WTC11 (cell line): ENCODE results near the gene ATCAY. TPM values are rescaled to one million over a fixed set of nuclear protein-coding genes. Genes with fewer than 3 reads are reported as not detected.
A peak's percentile ranks its signal among the peaks of the same experiment; 100 is the strongest.
"Not testable (repeated sequence)": the region's sequence is repeated elsewhere in the genome, so short reads cannot be mapped to it uniquely, and the experiment has no call there.

Experiments used
- ATAC-seq: fragments of 200-7000 bp; cut with Tn5 transposase; 2 replicates; pipeline ENCODE4 v1.10.0; 2021; ENCODE audit warnings: mild to moderate bottlenecking, moderate library complexity
- CTCF ChIA-PET: fragments of 300-600 bp; sonication (Branson Sonifier 250); formaldehyde crosslinking; loops from one replicate; lab custom pipeline; 2021; ENCODE audit warnings: antibody characterized with exemption; lab: Charles Lee
- POLR2A ChIA-PET: fragments of 350-600 bp; sonication (Branson Sonifier 250); formaldehyde crosslinking; loops from one replicate; lab custom pipeline; 2021; ENCODE audit warnings: antibody characterized with exemption; lab: Charles Lee
- DNase-seq: peaks from one replicate; pipeline ENCODE4 v3.0.0; 2021; ENCODE audit warnings: low spot score
- H3K27ac Mint-ChIP-seq: 2 replicates; pipeline ENCODE4 v1.8.0; 2021; ENCODE audit warnings: mixed read lengths
- H3K27me3 Mint-ChIP-seq: 2 replicates; pipeline ENCODE4 v1.8.0; 2021; ENCODE audit warnings: low read depth, mild to moderate bottlenecking, moderate library complexity, mixed read lengths
- H3K36me3 Mint-ChIP-seq: 2 replicates; pipeline ENCODE4 v1.8.0; 2021; ENCODE audit warnings: mixed read lengths
- H3K4me1 Mint-ChIP-seq: 2 replicates; pipeline ENCODE4 v1.8.0; 2022; ENCODE audit warnings: mixed read lengths
- H3K4me3 Mint-ChIP-seq: 2 replicates; pipeline ENCODE4 v1.8.0; 2021; ENCODE audit warnings: mild to moderate bottlenecking, moderate library complexity, mixed read lengths
- H3K9me3 Mint-ChIP-seq: 2 replicates; pipeline ENCODE4 v1.8.0; 2021; ENCODE audit warnings: mixed read lengths
- AFF4 ChIP-seq: sonication (generic); formaldehyde crosslinking; IDR thresholded peaks from 2 replicates; pipeline ENCODE4 v1.8.1; 2023; ENCODE audit warnings: mild to moderate bottlenecking, missing genetic modification reagents, borderline replicate concordance
- AR ChIP-seq: fragments of 250-450 bp; sonication (Bioruptor Pico); IDR thresholded peaks from 2 replicates; pipeline ENCODE4 v1.9.0; 2021; ENCODE audit warnings: mild to moderate bottlenecking
- ELF4 ChIP-seq: sonication (generic); formaldehyde crosslinking; IDR thresholded peaks from 2 replicates; pipeline ENCODE4 v1.8.1; 2022; ENCODE audit warnings: low read depth, mild to moderate bottlenecking, moderate library complexity, missing genetic modification reagents
- FOXK1 ChIP-seq: sonication (generic); formaldehyde crosslinking; IDR thresholded peaks from 2 replicates; pipeline ENCODE4 v1.8.0; 2022; ENCODE audit warnings: mild to moderate bottlenecking, moderate library complexity, missing genetic modification reagents
- HMGXB4 ChIP-seq: sonication (generic); formaldehyde crosslinking; IDR thresholded peaks from 2 replicates; pipeline ENCODE4 v1.8.1; 2023; ENCODE audit warnings: mild to moderate bottlenecking, moderate library complexity, missing genetic modification reagents
- NFE2L1 ChIP-seq: sonication (generic); formaldehyde crosslinking; IDR thresholded peaks from 2 replicates; pipeline ENCODE4 v1.8.1; 2023; ENCODE audit warnings: missing genetic modification reagents
- ZNF121 ChIP-seq: sonication (generic); formaldehyde crosslinking; IDR thresholded peaks from 2 replicates; pipeline ENCODE4 v1.8.0; 2023; ENCODE audit warnings: missing genetic modification reagents
- ZNF396 ChIP-seq: fragments of 250-450 bp; sonication (Bioruptor Pico); IDR thresholded peaks from 2 replicates; pipeline ENCODE4 v1.8.0; 2021; ENCODE audit warnings: mild to moderate bottlenecking, moderate library complexity, borderline replicate concordance
- ZNF512 ChIP-seq: sonication (generic); formaldehyde crosslinking; IDR thresholded peaks from 2 replicates; pipeline ENCODE4 v1.8.1; 2022; ENCODE audit warnings: missing genetic modification reagents, borderline replicate concordance
- ZNF671 ChIP-seq: fragments of 250-450 bp; sonication (Bioruptor Pico); IDR thresholded peaks from 2 replicates; pipeline ENCODE4 v1.8.0; 2021; ENCODE audit warnings: mild to moderate bottlenecking
- total RNA-seq: library from RNA; stranded (reverse); gene quantifications from 3 replicates; pipeline ENCODE4 v1.2.3, GENCODE V29; 2021

ATCAY gene
- total RNA-seq, 1 experiment from 2014 or later: 23.5 TPM

- not testable (repeated sequence) for ATAC-seq, DNase-seq, H3K27ac Mint-ChIP-seq, H3K4me1 Mint-ChIP-seq, H3K9me3 Mint-ChIP-seq, H3K4me3 Mint-ChIP-seq, H3K27me3 Mint-ChIP-seq
- ChIA-PET CTCF (interaction anchor here (0.6 kb wide), 1 partner anchor 40 kb away, joined by 3 read pairs; no protein-coding TSS in a partner anchor), POLR2A (interaction anchor here (1.8 kb wide), 1 partner anchor 22 kb away, joined by 4 read pairs; no protein-coding TSS in a partner anchor)
- peaks cover 10% of the 10 kb centered on the region for H3K36me3 Mint-ChIP-seq
- peak; percentile 17; the same call in 1 of the 2 replicates for TF ChIP-seq ZNF121
These were observed 66.9 kb downstream of the ATCAY start for GRCh38 chr19:3947316-3947933.

GRCh38 chr19:3949294-3949693 is 68.8 kb downstream of the ATCAY start:
- DNase-seq: no peak
- ATAC-seq: no peak
- Mint-ChIP-seq H3K27me3 (no peaks in the 10 kb centered on the region), H3K4me1 (peaks cover 8% of the 10 kb centered on the region), H3K9me3 (no peaks in the 10 kb centered on the region), H3K36me3 (peaks cover under 1% of the 10 kb centered on the region), H3K27ac (no peak overlapping the region), H3K4me3 (no peak overlapping the region)
- CTCF ChIA-PET: interaction anchor here (1.5 to 2.0 kb wide), 2 partner anchors 38 to 68 kb away, joined by 4 to 9 read pairs; no protein-coding TSS in a partner anchor
- no peak for TF ChIP-seq ZNF396 (CRISPR knock-in tag)
- no peak for TF ChIP-seq ZNF512 (CRISPR knock-in tag)
- no peak for TF ChIP-seq ZNF671 (CRISPR knock-in tag)
- TF ChIP-seq AR (CRISPR knock-in tag): no peak
- no peak for TF ChIP-seq AFF4 (CRISPR knock-in tag)
- no peak for TF ChIP-seq FOXK1 (CRISPR knock-in tag)
- TF ChIP-seq ELF4 (CRISPR knock-in tag): no peak
- no peak for TF ChIP-seq HMGXB4 (CRISPR knock-in tag)
- no peak for TF ChIP-seq NFE2L1 (CRISPR knock-in tag)
- POLR2A ChIA-PET: interaction anchor here (2.7 kb wide), 1 partner anchor 19 kb away, joined by 11 read pairs; no protein-coding TSS in a partner anchor
